ENCODE data around the gene NCK2.

NCK2 gene

GRCh38 chr2:105796791-105797190 lies 52.1 kb downstream of the NCK2 start:
- ChIA-PET CTCF (interaction anchor here (0.7 kb wide), 1 partner anchor 302 kb away, joined by 3 read pairs; no protein-coding TSS in a partner anchor), POLR2A (ENCODE audit: low non-redundant PET) (no interaction called here)
- no peak for TF ChIP-seq CTCF (conservative IDR thresholded peaks at IDR 0.05; ENCODE audit: low read depth)
- DNase-seq (ENCODE audit: low spot score) = no peak
- peak overlapping the region; percentile 98 for H3K27ac ChIP-seq

DNA sequence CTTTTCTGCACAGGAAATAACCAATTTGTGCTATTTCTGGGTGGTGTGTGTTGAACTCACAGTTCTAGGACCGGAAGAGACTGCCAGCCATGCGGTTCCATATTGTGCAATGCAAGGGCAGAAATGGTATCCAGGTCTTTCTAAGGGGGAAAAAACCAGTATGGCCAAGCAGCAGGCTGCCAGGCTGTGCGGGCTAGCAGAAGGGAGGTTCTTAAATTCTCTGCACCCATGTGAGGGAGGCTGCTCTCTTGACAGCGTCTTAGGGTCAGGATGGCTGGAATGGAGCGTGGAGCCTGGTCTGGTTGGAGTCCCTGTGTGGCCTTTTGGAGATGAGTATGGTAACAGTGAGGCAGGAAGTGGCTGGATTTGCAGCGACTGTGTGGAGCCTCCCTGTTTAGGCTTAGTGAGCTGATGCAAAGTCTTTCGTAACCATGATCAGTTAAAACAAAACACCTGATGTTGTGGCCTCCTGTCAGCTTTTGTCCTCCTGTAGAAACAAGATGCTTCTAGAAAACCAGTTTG lies 52.6 kb downstream of the NCK2 start:
- no peak for DNase-seq (ENCODE audit: low spot score)
- ChIA-PET POLR2A (ENCODE audit: low non-redundant PET) (no interaction called here), CTCF (interaction anchor here (0.7 kb wide), 1 partner anchor 301 kb away, joined by 3 read pairs; no protein-coding TSS in a partner anchor)
- no peak for TF ChIP-seq CTCF (conservative IDR thresholded peaks at IDR 0.05; ENCODE audit: low read depth)
- peak overlapping the region; percentile 98 for H3K27ac ChIP-seq

DNA sequence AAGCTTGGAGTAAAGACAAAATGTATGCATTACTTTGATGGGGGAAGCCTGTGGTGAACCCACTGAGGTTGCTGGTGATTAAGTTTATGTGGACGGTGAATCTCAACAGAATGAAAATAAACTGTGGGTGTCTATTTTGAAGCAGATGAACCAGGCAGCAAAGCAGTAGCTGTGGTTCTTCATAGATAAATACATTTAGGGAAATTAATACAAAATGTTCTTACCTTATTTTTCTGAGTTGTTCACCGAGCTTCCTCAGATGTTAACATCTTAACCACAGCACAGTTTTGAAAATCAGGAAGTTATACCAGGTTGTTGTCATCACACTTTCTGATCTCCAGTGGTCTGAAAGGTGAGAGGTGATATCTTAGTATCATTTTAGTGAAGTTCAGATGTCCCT lies 53.9 kb downstream of the NCK2 start:
- CTCF ChIA-PET = no interaction called here
- H3K27ac ChIP-seq = no peak overlapping the region
- no peak for DNase-seq (ENCODE audit: low spot score)
- no peak for TF ChIP-seq CTCF (conservative IDR thresholded peaks at IDR 0.05; ENCODE audit: low read depth)
- POLR2A ChIA-PET (ENCODE audit: low non-redundant PET) = no interaction called here

DNA sequence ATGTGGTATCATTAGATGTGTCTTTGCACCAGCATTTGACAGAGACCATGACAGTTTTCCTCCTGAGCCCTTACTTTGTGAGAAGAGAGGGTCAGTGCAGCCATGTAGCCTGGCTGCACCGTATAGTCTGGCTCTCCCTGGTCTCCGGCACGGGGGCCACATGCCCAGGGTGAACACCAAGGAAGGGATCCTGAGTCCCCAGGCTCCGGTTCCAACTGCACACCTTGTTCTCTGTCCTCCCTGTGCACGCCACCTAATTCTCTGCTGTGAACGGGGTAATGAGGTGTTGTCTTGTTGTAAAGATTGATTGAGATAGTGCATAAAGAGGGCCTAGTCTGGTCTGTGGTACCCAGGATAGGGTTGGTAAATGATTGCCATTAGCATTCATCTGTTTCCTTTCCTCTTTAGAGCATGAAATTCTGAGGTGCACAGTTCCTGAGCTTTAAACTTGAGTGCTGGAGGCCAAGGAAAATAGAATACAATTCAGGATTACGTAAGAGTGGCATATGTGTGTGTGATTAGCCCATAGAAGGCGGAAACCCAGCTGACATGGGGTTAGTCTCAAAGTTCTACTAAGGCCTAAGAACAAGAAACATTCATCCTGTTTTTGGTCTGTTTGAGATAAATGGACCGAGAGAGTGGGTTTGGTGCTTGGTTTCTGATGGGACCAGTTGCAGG lies 55.5 kb downstream of the NCK2 start:
- TF ChIP-seq CTCF (conservative IDR thresholded peaks at IDR 0.05; ENCODE audit: low read depth) = no peak

DNA sequence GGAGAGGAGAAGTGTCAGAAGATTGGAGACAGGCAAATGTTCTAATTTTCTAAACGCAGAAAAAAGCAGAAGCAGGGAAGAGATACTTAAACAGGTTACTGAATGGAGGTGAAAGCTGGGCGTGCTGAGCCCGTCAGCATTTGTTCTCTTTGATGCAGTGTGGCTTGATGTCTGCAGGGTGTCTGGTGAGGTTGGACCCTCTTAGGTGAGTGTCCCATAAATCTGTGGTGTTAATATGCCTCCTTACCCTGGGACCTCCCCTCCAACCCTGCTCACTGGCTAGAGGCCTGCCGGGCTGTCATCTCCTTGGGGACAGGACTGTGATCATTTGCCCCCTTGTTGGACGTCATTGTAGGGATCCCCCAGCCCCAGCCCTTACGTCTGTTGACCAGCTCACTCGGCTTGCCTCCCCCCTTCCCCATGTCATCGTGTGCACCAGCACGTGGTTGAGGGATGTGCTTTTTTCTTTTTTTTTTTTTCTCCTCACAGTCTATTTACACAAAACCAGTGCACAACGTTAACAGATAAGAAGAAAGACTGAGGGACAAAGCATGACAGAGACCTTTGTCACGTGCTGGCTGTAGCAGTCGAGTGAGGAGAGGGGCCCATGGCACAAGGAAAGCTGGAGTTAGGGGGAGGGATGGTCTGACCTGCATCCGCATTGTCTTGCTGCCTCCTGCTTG lies 56.4 kb downstream of the NCK2 start:
- ChIA-PET CTCF (no interaction called here), POLR2A (ENCODE audit: low non-redundant PET) (no interaction called here)
- no peak for TF ChIP-seq CTCF (conservative IDR thresholded peaks at IDR 0.05; ENCODE audit: low read depth)
- DNase-seq (ENCODE audit: low spot score) = no peak
- peak overlapping the region; percentile 28; the same call in 1 of the 2 replicates for H3K27ac ChIP-seq

More for the DNA sequence above, 55.5 kb downstream of the NCK2 start:
- POLR2A ChIA-PET (ENCODE audit: low non-redundant PET) = no interaction called here
- CTCF ChIA-PET = no interaction called here
- H3K27ac ChIP-seq = peak overlapping the region; percentile 50; the same call in 1 of the 2 replicates
- no peak for DNase-seq (ENCODE audit: low spot score)

DNA sequence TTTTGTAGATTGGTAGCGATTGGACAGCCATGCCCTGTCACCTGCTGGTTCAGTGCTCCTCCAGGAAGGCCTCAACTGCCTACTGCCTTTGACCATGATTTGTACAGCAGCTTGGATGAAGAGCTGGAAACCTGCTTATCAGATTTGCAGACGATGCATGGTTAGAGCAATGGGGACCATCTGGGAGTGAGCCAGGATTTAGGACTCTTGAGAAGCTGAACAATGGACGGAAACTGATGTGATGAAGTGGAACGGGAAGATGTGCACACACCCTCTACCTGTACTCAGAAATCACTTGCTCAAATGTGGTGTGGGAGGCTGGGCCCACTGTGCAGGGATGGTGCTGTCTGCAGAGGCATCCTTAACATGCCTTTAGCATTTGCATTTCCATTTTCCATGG lies 57.2 kb downstream of the NCK2 start:
- TF ChIP-seq CTCF (conservative IDR thresholded peaks at IDR 0.05; ENCODE audit: low read depth) = no peak
- ChIA-PET POLR2A (ENCODE audit: low non-redundant PET) (no interaction called here), CTCF (no interaction called here)
- peak overlapping the region; percentile 28; the same call in 1 of the 2 replicates for H3K27ac ChIP-seq
- no peak for DNase-seq (ENCODE audit: low spot score)
